Measurements from ENCODE around the gene MRAP2.

DNA sequence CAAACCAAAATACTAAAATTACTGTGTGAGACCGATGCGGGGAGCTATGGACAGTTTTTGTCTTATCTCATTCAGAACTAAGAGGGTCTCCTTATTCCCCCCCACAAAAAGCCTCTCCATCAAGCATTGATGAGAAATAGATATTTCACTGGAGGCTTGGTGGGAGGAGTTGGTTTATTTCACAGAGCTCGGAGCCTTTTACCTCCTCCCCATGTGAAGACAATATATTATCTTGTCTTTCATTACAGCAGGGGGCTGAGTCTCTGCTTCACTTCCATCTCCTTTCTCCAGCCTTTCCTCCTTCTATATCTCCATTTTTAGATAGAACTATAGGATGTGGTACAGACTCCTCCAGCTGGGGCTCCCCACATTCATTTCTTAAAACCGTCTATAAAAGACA, 29.9 kb upstream of the MRAP2 start:
- TF ChIP-seq, protein P1, sequence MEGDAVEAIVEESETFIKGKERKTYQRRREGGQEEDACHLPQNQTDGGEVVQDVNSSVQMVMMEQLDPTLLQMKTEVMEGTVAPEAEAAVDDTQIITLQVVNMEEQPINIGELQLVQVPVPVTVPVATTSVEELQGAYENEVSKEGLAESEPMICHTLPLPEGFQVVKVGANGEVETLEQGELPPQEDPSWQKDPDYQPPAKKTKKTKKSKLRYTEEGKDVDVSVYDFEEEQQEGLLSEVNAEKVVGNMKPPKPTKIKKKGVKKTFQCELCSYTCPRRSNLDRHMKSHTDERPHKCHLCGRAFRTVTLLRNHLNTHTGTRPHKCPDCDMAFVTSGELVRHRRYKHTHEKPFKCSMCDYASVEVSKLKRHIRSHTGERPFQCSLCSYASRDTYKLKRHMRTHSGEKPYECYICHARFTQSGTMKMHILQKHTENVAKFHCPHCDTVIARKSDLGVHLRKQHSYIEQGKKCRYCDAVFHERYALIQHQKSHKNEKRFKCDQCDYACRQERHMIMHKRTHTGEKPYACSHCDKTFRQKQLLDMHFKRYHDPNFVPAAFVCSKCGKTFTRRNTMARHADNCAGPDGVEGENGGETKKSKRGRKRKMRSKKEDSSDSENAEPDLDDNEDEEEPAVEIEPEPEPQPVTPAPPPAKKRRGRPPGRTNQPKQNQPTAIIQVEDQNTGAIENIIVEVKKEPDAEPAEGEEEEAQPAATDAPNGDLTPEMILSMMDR (IDR thresholded peaks at IDR 0.05; ENCODE audit: poor library complexity, severe bottlenecking): no peak
- TF ChIP-seq EP300 (conservative IDR thresholded peaks at IDR 0.05; ENCODE audit: poor library complexity, severe bottlenecking): no peak
- TF ChIP-seq, protein P2, sequence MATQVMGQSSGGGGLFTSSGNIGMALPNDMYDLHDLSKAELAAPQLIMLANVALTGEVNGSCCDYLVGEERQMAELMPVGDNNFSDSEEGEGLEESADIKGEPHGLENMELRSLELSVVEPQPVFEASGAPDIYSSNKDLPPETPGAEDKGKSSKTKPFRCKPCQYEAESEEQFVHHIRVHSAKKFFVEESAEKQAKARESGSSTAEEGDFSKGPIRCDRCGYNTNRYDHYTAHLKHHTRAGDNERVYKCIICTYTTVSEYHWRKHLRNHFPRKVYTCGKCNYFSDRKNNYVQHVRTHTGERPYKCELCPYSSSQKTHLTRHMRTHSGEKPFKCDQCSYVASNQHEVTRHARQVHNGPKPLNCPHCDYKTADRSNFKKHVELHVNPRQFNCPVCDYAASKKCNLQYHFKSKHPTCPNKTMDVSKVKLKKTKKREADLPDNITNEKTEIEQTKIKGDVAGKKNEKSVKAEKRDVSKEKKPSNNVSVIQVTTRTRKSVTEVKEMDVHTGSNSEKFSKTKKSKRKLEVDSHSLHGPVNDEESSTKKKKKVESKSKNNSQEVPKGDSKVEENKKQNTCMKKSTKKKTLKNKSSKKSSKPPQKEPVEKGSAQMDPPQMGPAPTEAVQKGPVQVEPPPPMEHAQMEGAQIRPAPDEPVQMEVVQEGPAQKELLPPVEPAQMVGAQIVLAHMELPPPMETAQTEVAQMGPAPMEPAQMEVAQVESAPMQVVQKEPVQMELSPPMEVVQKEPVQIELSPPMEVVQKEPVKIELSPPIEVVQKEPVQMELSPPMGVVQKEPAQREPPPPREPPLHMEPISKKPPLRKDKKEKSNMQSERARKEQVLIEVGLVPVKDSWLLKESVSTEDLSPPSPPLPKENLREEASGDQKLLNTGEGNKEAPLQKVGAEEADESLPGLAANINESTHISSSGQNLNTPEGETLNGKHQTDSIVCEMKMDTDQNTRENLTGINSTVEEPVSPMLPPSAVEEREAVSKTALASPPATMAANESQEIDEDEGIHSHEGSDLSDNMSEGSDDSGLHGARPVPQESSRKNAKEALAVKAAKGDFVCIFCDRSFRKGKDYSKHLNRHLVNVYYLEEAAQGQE (IDR thresholded peaks at IDR 0.05; ENCODE audit: borderline replicate concordance): no peak
- no peak for TF ChIP-seq EZH2 (IDR thresholded peaks at IDR 0.05; ENCODE audit: borderline replicate concordance, insufficient read depth, low read length, poor library complexity, severe bottlenecking)

All from neural cell (in vitro differentiated cells).